ENCODE results near the gene CELF4. TPM values are rescaled to one million over a fixed set of nuclear protein-coding genes. Genes with fewer than 3 reads are reported as not detected.

The CELF4 gene
- total RNA-seq, 1 experiment from 2014 or later: not detected

GRCh38 chr18:37559194-37559593 lies 6.4 kb downstream of the CELF4 start:
- Histone ChIP-seq H3K9me3 (ENCODE audit: control insufficient read depth, insufficient read depth, low read depth, low read length) (no peaks in the 10 kb centered on the region), H3K4me1 (ENCODE audit: control insufficient read depth, insufficient read depth, low read length) (no peaks in the 10 kb centered on the region), H3K4me3 (ENCODE audit: low read depth in 2 of 2, low read length in 2 of 2) (no peak overlapping the region), H3K36me3 (ENCODE audit: control insufficient read depth, insufficient read depth, low read length) (no peaks in the 10 kb centered on the region), H3K27ac (ENCODE audit: low read length) (no peak overlapping the region), H3K27me3 (ENCODE audit: control insufficient read depth, insufficient read depth, low read length) (peaks cover 10% of the 10 kb centered on the region)
- TF ChIP-seq TCF7L2 (IDR thresholded peaks at IDR 0.05; ENCODE audit: low read depth, low read length): no peak
- TF ChIP-seq, protein P1, sequence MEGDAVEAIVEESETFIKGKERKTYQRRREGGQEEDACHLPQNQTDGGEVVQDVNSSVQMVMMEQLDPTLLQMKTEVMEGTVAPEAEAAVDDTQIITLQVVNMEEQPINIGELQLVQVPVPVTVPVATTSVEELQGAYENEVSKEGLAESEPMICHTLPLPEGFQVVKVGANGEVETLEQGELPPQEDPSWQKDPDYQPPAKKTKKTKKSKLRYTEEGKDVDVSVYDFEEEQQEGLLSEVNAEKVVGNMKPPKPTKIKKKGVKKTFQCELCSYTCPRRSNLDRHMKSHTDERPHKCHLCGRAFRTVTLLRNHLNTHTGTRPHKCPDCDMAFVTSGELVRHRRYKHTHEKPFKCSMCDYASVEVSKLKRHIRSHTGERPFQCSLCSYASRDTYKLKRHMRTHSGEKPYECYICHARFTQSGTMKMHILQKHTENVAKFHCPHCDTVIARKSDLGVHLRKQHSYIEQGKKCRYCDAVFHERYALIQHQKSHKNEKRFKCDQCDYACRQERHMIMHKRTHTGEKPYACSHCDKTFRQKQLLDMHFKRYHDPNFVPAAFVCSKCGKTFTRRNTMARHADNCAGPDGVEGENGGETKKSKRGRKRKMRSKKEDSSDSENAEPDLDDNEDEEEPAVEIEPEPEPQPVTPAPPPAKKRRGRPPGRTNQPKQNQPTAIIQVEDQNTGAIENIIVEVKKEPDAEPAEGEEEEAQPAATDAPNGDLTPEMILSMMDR (IDR thresholded peaks at IDR 0.05): no peak
- TF ChIP-seq, protein P2, sequence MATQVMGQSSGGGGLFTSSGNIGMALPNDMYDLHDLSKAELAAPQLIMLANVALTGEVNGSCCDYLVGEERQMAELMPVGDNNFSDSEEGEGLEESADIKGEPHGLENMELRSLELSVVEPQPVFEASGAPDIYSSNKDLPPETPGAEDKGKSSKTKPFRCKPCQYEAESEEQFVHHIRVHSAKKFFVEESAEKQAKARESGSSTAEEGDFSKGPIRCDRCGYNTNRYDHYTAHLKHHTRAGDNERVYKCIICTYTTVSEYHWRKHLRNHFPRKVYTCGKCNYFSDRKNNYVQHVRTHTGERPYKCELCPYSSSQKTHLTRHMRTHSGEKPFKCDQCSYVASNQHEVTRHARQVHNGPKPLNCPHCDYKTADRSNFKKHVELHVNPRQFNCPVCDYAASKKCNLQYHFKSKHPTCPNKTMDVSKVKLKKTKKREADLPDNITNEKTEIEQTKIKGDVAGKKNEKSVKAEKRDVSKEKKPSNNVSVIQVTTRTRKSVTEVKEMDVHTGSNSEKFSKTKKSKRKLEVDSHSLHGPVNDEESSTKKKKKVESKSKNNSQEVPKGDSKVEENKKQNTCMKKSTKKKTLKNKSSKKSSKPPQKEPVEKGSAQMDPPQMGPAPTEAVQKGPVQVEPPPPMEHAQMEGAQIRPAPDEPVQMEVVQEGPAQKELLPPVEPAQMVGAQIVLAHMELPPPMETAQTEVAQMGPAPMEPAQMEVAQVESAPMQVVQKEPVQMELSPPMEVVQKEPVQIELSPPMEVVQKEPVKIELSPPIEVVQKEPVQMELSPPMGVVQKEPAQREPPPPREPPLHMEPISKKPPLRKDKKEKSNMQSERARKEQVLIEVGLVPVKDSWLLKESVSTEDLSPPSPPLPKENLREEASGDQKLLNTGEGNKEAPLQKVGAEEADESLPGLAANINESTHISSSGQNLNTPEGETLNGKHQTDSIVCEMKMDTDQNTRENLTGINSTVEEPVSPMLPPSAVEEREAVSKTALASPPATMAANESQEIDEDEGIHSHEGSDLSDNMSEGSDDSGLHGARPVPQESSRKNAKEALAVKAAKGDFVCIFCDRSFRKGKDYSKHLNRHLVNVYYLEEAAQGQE (IDR thresholded peaks at IDR 0.05; ENCODE audit: insufficient read depth in 1 of 2, low read depth in 2 of 2, low read length in 1 of 2): no peak
- no peak for TF ChIP-seq SIN3A (IDR thresholded peaks at IDR 0.05; ENCODE audit: borderline replicate concordance, insufficient read depth, low read depth, low read length)
- no peak for TF ChIP-seq POLR2AphosphoS5 (IDR thresholded peaks at IDR 0.05; ENCODE audit: low read depth, low read length)
- ChIA-PET POLR2A (no interaction called here), CTCF (no interaction called here)
- no TSS peak for BruUV-seq (replicated peaks)
- no peak for DNase-seq (ENCODE audit: low read depth, low spot score)
- in situ Hi-C loops (cut with HindIII; ENCODE audit: low pct_unique_long_range_greater_than_20kb, low sequenced_read_pairs): no loop called here
- intact Hi-C loops (cut with micrococcal nuclease; ENCODE audit: unreplicated experiment): no loop called here
- ATAC-seq: no peak

GRCh38 chr18:37554399-37554787 lies 11.2 kb downstream of the CELF4 start:
- intact Hi-C loops (cut with micrococcal nuclease; ENCODE audit: unreplicated experiment): no loop called here
- TF ChIP-seq TCF7L2 (IDR thresholded peaks at IDR 0.05; ENCODE audit: low read depth, low read length) (no peak), POLR2AphosphoS5 (IDR thresholded peaks at IDR 0.05; ENCODE audit: low read depth, low read length) (no peak), SIN3A (IDR thresholded peaks at IDR 0.05; ENCODE audit: borderline replicate concordance, insufficient read depth, low read depth, low read length) (no peak)
- TF ChIP-seq, protein P1 (IDR thresholded peaks at IDR 0.05): no peak
- TF ChIP-seq, protein P2 (IDR thresholded peaks at IDR 0.05; ENCODE audit: insufficient read depth in 1 of 2, low read depth in 2 of 2, low read length in 1 of 2): no peak
- no peak overlapping the region for H3K4me3 ChIP-seq (ENCODE audit: low read depth in 2 of 2, low read length in 2 of 2)
- in situ Hi-C loops (cut with HindIII; ENCODE audit: low pct_unique_long_range_greater_than_20kb, low sequenced_read_pairs): no loop called here
- no TSS peak for BruUV-seq (replicated peaks)
- ATAC-seq: no peak
- H3K27ac ChIP-seq (ENCODE audit: low read length): no peak overlapping the region
- ChIA-PET POLR2A (no interaction called here), CTCF (no interaction called here)
- H3K9me3 ChIP-seq (ENCODE audit: control insufficient read depth, insufficient read depth, low read depth, low read length): no peaks in the 10 kb centered on the region
- no peak for DNase-seq (ENCODE audit: low read depth, low spot score)
- H3K4me1 ChIP-seq (ENCODE audit: control insufficient read depth, insufficient read depth, low read length): no peaks in the 10 kb centered on the region
- no peaks in the 10 kb centered on the region for H3K36me3 ChIP-seq (ENCODE audit: control insufficient read depth, insufficient read depth, low read length)
- peaks cover 2% of the 10 kb centered on the region; the same call in 1 of the 2 replicates for H3K27me3 ChIP-seq (ENCODE audit: control insufficient read depth, insufficient read depth, low read length)
